NCI-H2196 (cell line): ENCODE data around the gene TOP2A.

Experiments
- DNase-seq: peaks from one replicate; lab custom pipeline; 2025; ENCODE audit not compliant: unreplicated experiment; lab: John Stamatoyannopoulos, UW

The TOP2A gene

GRCh38 chr17:40361925-40362695 is 55.6 kb downstream of the TOP2A start:
- DNase-seq, result no peak

DNA sequence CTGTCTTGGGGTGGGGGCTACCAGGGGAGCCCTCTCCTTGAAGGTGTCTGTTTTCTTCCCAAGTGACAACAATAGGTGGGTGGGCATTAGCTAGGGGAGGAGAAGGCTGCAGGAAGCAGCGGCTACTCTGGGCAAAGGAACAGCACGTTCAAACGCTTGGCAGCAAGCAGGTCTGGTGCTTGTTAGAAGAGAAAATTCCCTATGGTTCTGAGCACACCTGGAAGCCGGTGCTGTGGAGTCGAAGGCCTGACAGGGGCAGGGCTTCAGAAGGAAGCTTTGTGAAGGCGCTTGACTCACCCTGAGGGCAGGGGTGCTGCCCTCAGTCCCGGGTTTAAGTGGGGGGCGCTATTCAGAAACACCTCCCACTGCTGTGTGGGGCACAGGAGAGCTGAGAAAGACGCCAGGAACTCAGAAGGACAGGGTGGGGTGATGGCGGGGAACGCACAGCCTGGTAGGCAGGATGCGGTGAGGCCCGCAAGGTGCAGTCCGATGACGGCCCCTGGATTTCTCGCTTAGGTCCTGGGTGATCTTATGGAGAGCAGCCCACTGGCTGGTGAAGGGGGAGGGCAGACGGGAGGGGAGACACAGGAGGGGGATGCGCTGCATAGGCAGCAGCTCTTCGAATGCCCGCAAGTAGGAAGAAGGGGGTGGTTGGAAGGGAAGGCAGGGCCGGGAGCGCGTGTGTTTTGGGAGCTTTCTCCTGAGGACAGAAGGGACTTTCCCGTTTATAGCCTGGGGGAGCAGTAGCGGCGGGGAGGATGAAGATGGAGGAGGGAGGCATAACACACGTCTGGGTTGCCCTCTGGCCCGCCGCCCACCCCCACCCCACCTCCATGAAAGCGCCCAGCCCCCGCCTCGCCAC is 56.4 kb downstream of the TOP2A start:
- DNase-seq, result no peak

GRCh38 chr17:40360091-40360490 is 57.6 kb downstream of the TOP2A start:
- DNase-seq, result no peak

GRCh38 chr17:40358323-40359038 is 59.2 kb downstream of the TOP2A start:
- peak; percentile 82 for DNase-seq

DNA sequence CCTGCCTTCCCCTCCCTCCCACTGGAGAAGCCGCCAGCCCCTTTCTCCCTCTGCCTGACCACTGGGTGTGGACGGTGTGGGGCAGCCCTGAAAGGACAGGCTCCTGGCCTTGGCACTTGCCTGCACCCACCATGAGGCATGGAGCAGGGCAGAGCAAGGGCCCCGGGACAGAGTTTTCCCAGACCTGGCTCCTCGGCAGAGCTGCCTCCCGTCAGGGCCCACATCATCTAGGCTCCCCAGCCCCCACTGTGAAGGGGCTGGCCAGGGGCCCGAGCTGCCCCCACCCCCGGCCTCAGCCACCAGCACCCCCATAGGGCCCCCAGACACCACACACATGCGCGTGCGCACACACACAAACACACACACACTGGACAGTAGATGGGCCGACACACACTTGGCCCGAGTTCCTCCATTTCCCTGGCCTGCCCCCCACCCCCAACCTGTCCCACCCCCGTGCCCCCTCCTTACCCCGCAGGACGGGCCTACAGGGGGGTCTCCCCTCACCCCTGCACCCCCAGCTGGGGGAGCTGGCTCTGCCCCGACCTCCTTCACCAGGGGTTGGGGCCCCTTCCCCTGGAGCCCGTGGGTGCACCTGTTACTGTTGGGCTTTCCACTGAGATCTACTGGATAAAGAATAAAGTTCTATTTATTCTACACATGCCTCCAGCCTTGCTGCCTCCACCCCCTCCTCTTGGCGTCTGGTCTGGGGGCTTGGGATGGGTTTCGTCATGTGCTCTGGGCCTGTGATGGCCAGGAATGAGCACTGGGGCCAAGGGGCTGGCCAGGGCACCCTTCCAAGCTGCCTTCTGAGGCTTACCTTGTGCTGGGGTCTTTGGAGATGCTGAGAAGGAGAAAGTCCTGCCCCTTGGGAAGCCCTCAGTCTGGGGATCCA is 60.5 kb downstream of the TOP2A start:
- DNase-seq, result no peak

DNA sequence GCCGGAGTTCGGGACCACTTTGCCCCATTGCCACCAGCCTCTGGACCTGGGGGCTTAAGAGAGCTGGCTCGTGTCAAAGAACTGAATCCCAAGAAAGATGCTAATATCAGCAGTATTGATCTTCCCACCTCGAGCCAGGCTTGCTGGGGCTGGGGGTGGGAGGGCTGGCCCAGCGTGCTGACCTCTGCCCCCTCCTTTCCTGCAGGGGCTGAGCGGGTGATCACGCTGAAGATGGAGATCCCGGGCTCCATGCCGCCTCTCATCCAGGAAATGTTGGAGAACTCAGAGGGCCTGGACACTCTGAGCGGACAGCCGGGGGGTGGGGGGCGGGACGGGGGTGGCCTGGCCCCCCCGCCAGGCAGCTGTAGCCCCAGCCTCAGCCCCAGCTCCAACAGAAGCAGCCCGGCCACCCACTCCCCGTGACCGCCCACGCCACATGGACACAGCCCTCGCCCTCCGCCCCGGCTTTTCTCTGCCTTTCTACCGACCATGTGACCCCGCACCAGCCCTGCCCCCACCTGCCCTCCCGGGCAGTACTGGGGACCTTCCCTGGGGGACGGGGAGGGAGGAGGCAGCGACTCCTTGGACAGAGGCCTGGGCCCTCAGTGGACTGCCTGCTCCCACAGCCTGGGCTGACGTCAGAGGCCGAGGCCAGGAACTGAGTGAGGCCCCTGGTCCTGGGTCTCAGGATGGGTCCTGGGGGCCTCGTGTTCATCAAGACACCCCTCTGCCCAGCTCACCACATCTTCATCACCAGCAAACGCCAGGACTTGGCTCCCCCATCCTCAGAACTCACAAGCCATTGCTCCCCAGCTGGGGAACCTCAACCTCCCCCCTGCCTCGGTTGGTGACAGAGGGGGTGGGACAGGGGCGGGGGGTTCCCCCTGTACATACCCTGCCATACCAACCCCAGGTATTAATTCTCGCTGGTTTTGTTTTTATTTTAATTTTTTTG is 61.6 kb downstream of the TOP2A start:
- DNase-seq, result no peak

- DNase-seq, result peak; percentile 40
Measured at GRCh38 chr17:40355123-40355803, 62.4 kb downstream of the TOP2A start.

DNA sequence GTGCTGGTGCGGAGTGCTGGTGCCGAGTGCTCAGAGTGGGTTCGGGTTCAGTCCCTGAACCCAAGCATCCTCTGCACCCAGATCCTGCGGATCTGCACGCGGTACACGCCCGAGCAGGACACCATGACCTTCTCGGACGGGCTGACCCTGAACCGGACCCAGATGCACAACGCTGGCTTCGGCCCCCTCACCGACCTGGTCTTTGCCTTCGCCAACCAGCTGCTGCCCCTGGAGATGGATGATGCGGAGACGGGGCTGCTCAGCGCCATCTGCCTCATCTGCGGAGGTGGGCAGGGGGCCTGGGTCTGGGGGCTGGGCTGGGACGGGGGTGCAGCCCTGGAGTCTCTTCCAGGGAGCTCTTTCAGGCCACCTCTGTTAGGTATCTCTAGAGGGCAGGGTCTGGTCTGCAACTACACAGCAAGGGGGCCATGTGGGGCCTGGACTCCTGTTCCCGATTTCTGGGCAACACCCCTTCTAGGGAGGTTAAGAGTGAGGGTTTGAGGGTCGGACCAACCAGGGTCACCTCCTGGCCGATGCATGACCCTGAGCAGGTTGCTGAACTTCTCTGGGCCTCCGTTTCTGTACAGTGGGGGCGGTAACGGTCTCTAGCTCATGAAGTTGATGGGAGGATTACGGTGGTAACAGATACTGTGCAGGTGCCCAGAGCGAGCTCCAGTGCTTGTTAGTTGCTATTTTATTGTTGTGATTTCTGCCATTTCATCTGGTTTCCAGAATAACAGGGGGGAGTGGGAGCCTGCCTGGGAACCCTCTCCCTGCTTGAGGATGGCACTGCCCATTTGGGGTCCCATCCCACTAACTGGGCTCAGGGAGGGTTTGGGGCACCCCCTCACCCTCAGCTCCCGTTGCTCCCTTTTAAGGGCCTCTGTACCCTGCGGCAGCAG is 63.2 kb downstream of the TOP2A start:
- no peak for DNase-seq

DNA sequence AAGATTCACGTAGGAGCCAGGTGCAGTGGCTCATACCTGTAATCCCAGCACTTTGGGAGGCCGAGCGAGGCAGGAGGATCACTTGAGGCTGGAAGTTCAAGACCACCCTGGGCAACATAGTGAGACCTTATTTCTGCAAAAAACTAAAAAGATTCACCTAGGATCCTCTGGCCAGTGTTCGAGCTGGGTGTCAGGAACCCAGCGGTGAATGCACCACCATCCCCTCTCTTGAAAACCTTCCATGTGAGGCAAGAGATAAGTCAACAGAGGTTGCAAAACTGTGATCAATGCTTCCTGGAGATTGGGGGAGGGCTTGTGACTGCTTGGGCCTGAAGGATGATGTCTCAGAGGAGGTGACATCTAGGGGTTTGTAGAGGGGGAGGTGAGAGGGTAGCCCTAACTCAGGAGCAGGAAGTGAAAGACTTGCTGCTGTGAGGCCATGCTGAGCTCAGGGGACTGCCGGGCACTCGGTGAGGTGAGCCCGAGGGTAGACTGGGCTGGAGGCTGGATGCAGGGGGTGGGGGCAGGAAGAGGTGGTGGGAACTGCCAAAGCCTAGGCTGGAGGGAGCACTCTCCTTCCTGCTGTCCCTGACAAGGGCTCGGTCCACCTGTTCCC is 64.8 kb downstream of the TOP2A start:
- no peak for DNase-seq

DNA sequence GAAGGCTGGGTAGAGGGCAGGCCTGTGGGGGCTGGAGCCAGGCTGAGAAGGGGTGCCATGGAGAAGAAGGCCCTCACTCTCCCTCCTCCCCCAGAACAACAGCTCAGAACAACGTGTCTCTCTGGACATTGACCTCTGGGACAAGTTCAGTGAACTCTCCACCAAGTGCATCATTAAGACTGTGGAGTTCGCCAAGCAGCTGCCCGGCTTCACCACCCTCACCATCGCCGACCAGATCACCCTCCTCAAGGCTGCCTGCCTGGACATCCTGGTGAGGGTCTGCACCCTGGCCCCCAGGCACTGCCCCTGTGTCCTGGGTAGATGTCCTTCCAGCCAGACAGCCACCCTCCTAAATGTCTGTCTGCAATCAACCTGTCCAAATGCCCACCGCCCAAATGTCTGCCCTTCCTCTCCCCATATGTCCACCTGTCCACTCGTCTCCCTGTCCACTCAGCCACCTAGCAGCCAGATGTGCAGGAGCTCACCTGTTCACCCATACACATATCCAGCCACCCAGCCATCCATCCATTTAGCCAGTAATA is 65.4 kb downstream of the TOP2A start:
- DNase-seq, result no peak

DNA sequence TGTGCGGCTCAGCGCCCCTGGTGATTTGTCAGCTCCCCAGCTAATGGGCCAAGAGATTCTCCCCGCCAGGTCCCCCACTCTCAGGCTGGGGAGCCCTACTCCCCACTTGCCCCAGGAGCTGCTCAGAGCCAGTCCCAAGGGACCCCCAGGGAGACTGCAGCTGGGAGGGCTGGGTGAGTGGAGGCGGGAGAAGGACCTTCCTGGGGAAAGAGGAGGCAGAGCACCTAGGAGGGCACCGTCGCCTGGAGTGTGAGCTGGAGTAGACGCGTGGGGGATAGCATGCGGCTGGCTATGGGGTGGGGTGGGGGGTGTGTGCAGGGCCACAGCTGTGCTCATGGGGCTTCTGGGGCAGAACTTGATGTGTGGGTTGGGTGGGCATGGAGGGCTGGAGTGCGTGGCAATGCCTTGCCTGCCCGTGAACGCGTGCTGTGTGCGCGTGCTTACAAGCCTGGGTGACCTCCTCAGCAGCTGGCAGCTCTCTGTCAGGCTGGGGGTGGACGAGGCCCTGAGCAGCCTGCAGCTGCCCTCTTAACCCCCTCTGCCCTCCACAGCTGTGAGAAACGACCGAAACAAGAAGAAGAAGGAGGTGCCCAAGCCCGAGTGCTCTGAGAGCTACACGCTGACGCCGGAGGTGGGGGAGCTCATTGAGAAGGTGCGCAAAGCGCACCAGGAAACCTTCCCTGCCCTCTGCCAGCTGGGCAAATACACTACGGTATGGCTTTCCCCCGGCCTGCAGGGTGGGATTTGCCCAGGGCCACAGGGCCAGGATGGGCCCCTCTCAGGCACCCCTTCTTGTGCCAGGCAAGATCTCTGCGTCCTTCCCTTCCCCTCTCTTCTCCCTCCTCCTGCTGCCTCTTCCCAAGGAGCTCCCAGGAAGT is 66.1 kb downstream of the TOP2A start:
- DNase-seq, result peak; percentile 17

- DNase-seq, result no peak
Measured at GRCh38 chr17:40350689-40351358, 66.9 kb downstream of the TOP2A start.

GRCh38 chr17:40349895-40350688 is 67.6 kb downstream of the TOP2A start:
- DNase-seq, result no peak

DNA sequence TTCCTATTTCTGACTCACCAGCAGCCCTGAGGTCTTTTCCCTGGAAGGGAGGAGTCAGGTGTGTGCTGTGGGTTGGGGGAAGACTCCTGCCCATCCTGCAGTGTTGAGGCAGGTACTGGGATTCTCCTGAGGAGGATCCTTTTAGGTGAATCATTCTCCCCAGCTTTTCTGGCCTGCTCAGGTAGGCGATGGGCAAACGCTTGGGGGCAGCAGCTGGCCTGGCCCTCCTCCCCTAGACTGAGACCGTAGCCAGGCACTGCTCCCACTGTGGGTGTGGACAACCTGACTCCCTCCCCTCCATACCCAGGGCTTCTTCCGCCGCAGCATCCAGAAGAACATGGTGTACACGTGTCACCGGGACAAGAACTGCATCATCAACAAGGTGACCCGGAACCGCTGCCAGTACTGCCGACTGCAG is 68.2 kb downstream of the TOP2A start:
- no peak for DNase-seq
